Measurements from ENCODE around the gene STIM2.

DNA sequence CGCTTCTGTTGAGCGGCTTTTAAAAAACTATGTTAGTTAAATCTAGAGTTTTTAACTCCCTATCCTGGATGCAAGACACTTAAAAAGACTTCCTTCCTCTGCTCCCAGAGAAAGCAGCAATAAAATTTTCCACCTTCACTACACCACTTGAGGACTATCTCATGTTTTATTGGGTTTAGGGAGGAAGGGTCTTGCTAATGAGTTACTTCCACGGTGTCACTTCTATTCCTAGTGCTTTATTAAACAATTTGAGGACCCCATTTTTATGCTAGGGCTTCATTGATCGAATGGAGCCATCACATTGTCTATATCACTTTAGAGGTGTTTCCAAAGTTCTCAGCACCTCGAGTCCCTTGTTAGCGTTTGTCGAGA, 3.7 kb upstream of the STIM2 start:
- TF ChIP-seq POLR2A (IDR thresholded peaks at IDR 0.05): no peak
- TF ChIP-seq, protein P1, sequence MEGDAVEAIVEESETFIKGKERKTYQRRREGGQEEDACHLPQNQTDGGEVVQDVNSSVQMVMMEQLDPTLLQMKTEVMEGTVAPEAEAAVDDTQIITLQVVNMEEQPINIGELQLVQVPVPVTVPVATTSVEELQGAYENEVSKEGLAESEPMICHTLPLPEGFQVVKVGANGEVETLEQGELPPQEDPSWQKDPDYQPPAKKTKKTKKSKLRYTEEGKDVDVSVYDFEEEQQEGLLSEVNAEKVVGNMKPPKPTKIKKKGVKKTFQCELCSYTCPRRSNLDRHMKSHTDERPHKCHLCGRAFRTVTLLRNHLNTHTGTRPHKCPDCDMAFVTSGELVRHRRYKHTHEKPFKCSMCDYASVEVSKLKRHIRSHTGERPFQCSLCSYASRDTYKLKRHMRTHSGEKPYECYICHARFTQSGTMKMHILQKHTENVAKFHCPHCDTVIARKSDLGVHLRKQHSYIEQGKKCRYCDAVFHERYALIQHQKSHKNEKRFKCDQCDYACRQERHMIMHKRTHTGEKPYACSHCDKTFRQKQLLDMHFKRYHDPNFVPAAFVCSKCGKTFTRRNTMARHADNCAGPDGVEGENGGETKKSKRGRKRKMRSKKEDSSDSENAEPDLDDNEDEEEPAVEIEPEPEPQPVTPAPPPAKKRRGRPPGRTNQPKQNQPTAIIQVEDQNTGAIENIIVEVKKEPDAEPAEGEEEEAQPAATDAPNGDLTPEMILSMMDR (IDR thresholded peaks at IDR 0.05): no peak

All from right lobe of liver (tissue), 4 donors.